B cell (primary cell): ENCODE data around the gene AOC2. TPM values are rescaled to one million over a fixed set of nuclear protein-coding genes. Genes with fewer than 3 reads are reported as not detected.

Experiments used
- ATAC-seq: fragments of 200-7000 bp; cut with Tn5 transposase; one replicate; pipeline ENCODE4 v1.10.0; 2021; ENCODE audit warnings: low read depth, mild to moderate bottlenecking, moderate number of reproducible peaks, moderate library complexity
- CTCF ChIA-PET: fragments of 350-600 bp; sonication (Branson Sonifier 250); formaldehyde crosslinking; loops from one replicate; lab custom pipeline; 2021; ENCODE audit warnings: antibody characterized with exemption, inconsistent platforms; lab: Charles Lee
- POLR2A ChIA-PET: fragments of 350-600 bp; sonication (Branson Sonifier 250); formaldehyde crosslinking; loops from one replicate; lab custom pipeline; 2021; ENCODE audit warnings: antibody characterized with exemption; lab: Charles Lee
- DNase-seq: peaks from one replicate; pipeline ENCODE4 v3.0.0; 2013
- H2AFZ ChIP-seq: 2 replicates; pipeline ENCODE4 v1.6.1; 2012; ENCODE audit warnings: mild to moderate bottlenecking, low read depth, low read length; ENCODE audit not compliant: insufficient read depth, poor library complexity, severe bottlenecking
- H3K27ac ChIP-seq, 2 donors: 1 replicate in 1 of 2; 2 replicates in 1 of 2; pipeline ENCODE4 v1.5.1; 2012 to 2013; ENCODE audit warnings: low read length in 2 of 2, mild to moderate bottlenecking in 2 of 2, moderate library complexity in 1 of 2
- H3K27me3 ChIP-seq, 4 experiments: fragments of 200-600 bp in 1 of 4; sonication (generic) in 1 of 4; replicated peaks in 1 of 4; 1 replicate in 2 of 4; 2 replicates in 2 of 4; pipeline versions ENCODE4 v1.6.1 to v1.7.0; 2013 to 2016; ENCODE audit warnings: low read length in 3 of 4, mild to moderate bottlenecking in 2 of 4, mixed read lengths in 1 of 4, moderate library complexity in 1 of 4; ENCODE audit not compliant: insufficient read depth in 4 of 4, control insufficient read depth in 3 of 4; ENCODE audit errors: control extremely low read depth in 1 of 4
- H3K36me3 ChIP-seq, 2 experiments: replicated peaks in 1 of 2; 1 replicate in 1 of 2; 2 replicates in 1 of 2; pipeline versions ENCODE4 v1.6.1 to v1.7.1; 2013; ENCODE audit warnings: low read length in 1 of 2; ENCODE audit not compliant: insufficient read depth in 2 of 2, control insufficient read depth in 1 of 2; ENCODE audit errors: control extremely low read depth in 1 of 2, extremely low read depth in 1 of 2
- H3K4me1 ChIP-seq, 2 donors: fragments of 200-600 bp in 1 of 2; sonication (generic) in 1 of 2; 1 replicate in 1 of 2; 2 replicates in 1 of 2; pipeline versions ENCODE4 v1.5.1 to v1.6.1; 2013 to 2017; ENCODE audit warnings: low read length in 2 of 2; ENCODE audit not compliant: control insufficient read depth in 2 of 2, insufficient read depth in 2 of 2
- H3K4me2 ChIP-seq: replicated peaks from 2 replicates; pipeline ENCODE3; 2012; ENCODE audit warnings: mild to moderate bottlenecking, low read depth, low read length; ENCODE audit not compliant: poor library complexity, severe bottlenecking
- H3K4me3 ChIP-seq, 5 experiments: fragments of 200-600 bp in 1 of 5; sonication (generic) in 1 of 5; 1 replicate in 3 of 5; 2 replicates in 2 of 5; pipeline versions ENCODE4 v1.5.1 to v1.7.0; 2011 to 2016; ENCODE audit warnings: low read length in 4 of 5, mild to moderate bottlenecking in 4 of 5, low read depth in 2 of 5, control low read depth in 1 of 5, moderate library complexity in 1 of 5; ENCODE audit not compliant: insufficient read depth in 1 of 5; ENCODE audit errors: control extremely low read depth in 1 of 5, extremely low read depth in 1 of 5
- H3K79me2 ChIP-seq: fragments of 200-600 bp; sonication (generic); one replicate; pipeline ENCODE4 v1.6.0; 2016; ENCODE audit warnings: low read length; ENCODE audit not compliant: control insufficient read depth, insufficient read depth
- H3K9ac ChIP-seq: fragments of 200-600 bp; sonication (generic); 2 replicates; pipeline ENCODE4 v1.6.1; 2017; ENCODE audit warnings: mild to moderate bottlenecking, low read length, moderate library complexity
- H3K9me3 ChIP-seq, 3 donors: one replicate each; pipeline versions ENCODE4 v1.6.1 to v1.7.1; 2013; ENCODE audit warnings: low read length in 2 of 3; ENCODE audit not compliant: control insufficient read depth in 2 of 3, insufficient read depth in 1 of 3; ENCODE audit errors: control extremely low read depth in 1 of 3
- H4K20me1 ChIP-seq: 2 replicates; pipeline ENCODE4 v1.6.0; 2012; ENCODE audit warnings: mild to moderate bottlenecking, low read length; ENCODE audit not compliant: insufficient read depth, control insufficient read depth, poor library complexity, severe bottlenecking
- H3K27ac Mint-ChIP-seq: one replicate; pipeline ENCODE4 v1.8.0; 2021; ENCODE audit warnings: mixed read lengths
- H3K27me3 Mint-ChIP-seq: one replicate; pipeline ENCODE4 v1.8.0; 2021; ENCODE audit warnings: mixed read lengths
- H3K4me1 Mint-ChIP-seq: one replicate; pipeline ENCODE4 v1.8.0; 2021; ENCODE audit warnings: mixed read lengths
- H3K4me3 Mint-ChIP-seq: one replicate; pipeline ENCODE4 v1.8.0; 2021; ENCODE audit warnings: mixed read lengths
- H3K9me3 Mint-ChIP-seq: one replicate; pipeline ENCODE4 v1.8.0; 2022; ENCODE audit warnings: mixed read lengths; ENCODE audit not compliant: insufficient read depth
- CTCF ChIP-seq: fragments of 200-600 bp; IDR thresholded peaks from one replicate; pipeline ENCODE4 v1.8.0; 2022; ENCODE audit warnings: antibody characterized with exemption, mild to moderate bottlenecking
- EZH2 ChIP-seq: IDR thresholded peaks from 2 replicates; pipeline ENCODE4 v1.6.1; 2012; ENCODE audit warnings: borderline replicate concordance, low read depth, mild to moderate bottlenecking, moderate library complexity, low read length; ENCODE audit not compliant: insufficient read depth, poor library complexity, severe bottlenecking
- WGBS: methylation state at CpG from one replicate; pipeline ENCODE4 v1.1.5; 2013; ENCODE audit warnings: missing lambda C conversion rate; ENCODE audit not compliant: insufficient coverage; 5-methylcytosine and 5-hydroxymethylcytosine counted together
- intact Hi-C: fragments of 100-400 bp; cut with micrococcal nuclease; formaldehyde crosslinking; loops from one replicate; pipeline ENCODE4 v1.10.0; 2022
- polyA plus RNA-seq: library from polyadenylated mRNA; depleted of rRNA; stranded (reverse); fragments of >200 nt; gene quantifications from 2 replicates; pipeline ENCODE4 v1.2.3, GENCODE V29; 2012
- total RNA-seq, 2 donors: library from RNA; stranded (reverse); fragments of 120-200 nt in 1 of 2; gene quantifications; 1 replicate in 1 of 2; 2 replicates in 1 of 2; pipeline versions ENCODE4 v1.2.3 to v1.2.4, GENCODE V29; 2013 to 2022

Gene AOC2
- total and polyA plus RNA-seq, 2 donors (not counting 1 experiment from before 2014, with no cell fraction given), result 1.9 to 3.8 TPM

- no peaks in the 10 kb centered on the region for H3K4me1 ChIP-seq
- Mint-ChIP-seq H3K9me3 (no peaks in the 10 kb centered on the region), H3K27me3 (peaks cover 3% of the 10 kb centered on the region), H3K4me1 (no peaks in the 10 kb centered on the region), H3K27ac (no peak overlapping the region), H3K4me3 (no peak overlapping the region)
- no peaks in the 10 kb centered on the region for H3K79me2 ChIP-seq
- H3K9ac ChIP-seq, result no peak overlapping the region
- no peaks in the 10 kb centered on the region for H3K9me3 ChIP-seq
- no peaks in the 10 kb centered on the region for H3K36me3 ChIP-seq
- no peak overlapping the region for H3K27ac ChIP-seq
- WGBS, result 100% methylated on average over 1 of the region's 1 CpG
- H3K4me3 ChIP-seq, result no peak overlapping the region
- TF ChIP-seq EZH2 (no peak), CTCF (no peak)
- ATAC-seq (no peak), DNase-seq (no peak)
- no peak overlapping the region for H2AFZ ChIP-seq
- H3K4me2 ChIP-seq, result no peak overlapping the region
- peaks cover 0 to 5% (median 0%) of the 10 kb centered on the region in 4 experiments for H3K27me3 ChIP-seq
- ChIA-PET POLR2A (no interaction called here), CTCF (no interaction called here)
- no peaks in the 10 kb centered on the region for H4K20me1 ChIP-seq
- intact Hi-C loops, result no loop called here
These were observed 13.0 kb downstream of the AOC2 start for GRCh38 chr17:42857389-42857788.

- Histone ChIP-seq H3K4me3 (no peak overlapping the region), H3K9me3 (peaks cover 0 to 2% (median 0%) of the 10 kb centered on the region in 3 donors), H2AFZ (no peak overlapping the region), H3K4me1 (no peaks in the 10 kb centered on the region), H3K79me2 (no peaks in the 10 kb centered on the region), H3K9ac (no peak overlapping the region), H4K20me1 (no peaks in the 10 kb centered on the region), H3K27ac (no peak overlapping the region), H3K36me3 (no peaks in the 10 kb centered on the region), H3K27me3 (peaks cover 0 to 8% (median 0%) of the 10 kb centered on the region in 4 experiments), H3K4me2 (no peak overlapping the region)
- H3K4me3 Mint-ChIP-seq, result no peak overlapping the region
- DNase-seq (no peak), ATAC-seq (no peak)
- TF ChIP-seq CTCF, result no peak
- no peak for TF ChIP-seq EZH2
- CTCF ChIA-PET, result no interaction called here
- no peak overlapping the region for H3K27ac Mint-ChIP-seq
- intact Hi-C loops, result no loop called here
- POLR2A ChIA-PET, result no interaction called here
- H3K9me3 Mint-ChIP-seq, result no peaks in the 10 kb centered on the region
- 82% methylated on average over 7 of the region's 7 CpGs for WGBS
- no peaks in the 10 kb centered on the region for H3K4me1 Mint-ChIP-seq
- peaks cover 21% of the 10 kb centered on the region for H3K27me3 Mint-ChIP-seq
These were observed 21.3 kb downstream of the AOC2 start for GRCh38 chr17:42865638-42866094.
